Measurements from ENCODE around the gene JARID2.

- no peak for TF ChIP-seq CTCF (IDR thresholded peaks at IDR 0.05)
- TF ChIP-seq POLR2A (IDR thresholded peaks at IDR 0.05) = no peak
Measured at GRCh38 chr6:15429141-15430110, 183.6 kb downstream of the JARID2 start.

All from thyroid gland (tissue), 4 donors.